HepG2 (cell line): ENCODE measurements around the gene UACA. TPM values are rescaled to one million over a fixed set of nuclear protein-coding genes. Genes with fewer than 3 reads are reported as not detected.

Experiments
- ATAC-seq: fragments of 200-7000 bp; cut with Tn5 transposase; 3 replicates; pipeline ENCODE4 v1.9.1; 2020; ENCODE audit warnings: mild to moderate bottlenecking, moderate library complexity
- BruUV-seq: library from RNA; stranded (reverse); fragments of 400-500 nt; replicated peaks from 2 replicates; lab custom pipeline; 2021; lab: Mats Ljungman, UMichigan
- CTCF ChIA-PET: fragments of 300-600 bp; formaldehyde crosslinking; extraction: SDS; loops from one replicate; lab custom pipeline; 2021; ENCODE audit warnings: low total read pairs, inconsistent platforms, low intra/inter-chr PET ratio; lab: Yijun Ruan, JAX
- POLR2A ChIA-PET: fragments of 350-600 bp; sonication (Branson Sonifier 250); formaldehyde crosslinking; loops from one replicate; lab custom pipeline; 2020; ENCODE audit warnings: antibody characterized with exemption, inconsistent platforms; lab: Yijun Ruan, JAX
- DNase-seq: peaks from one replicate; pipeline ENCODE4 v3.0.0-alpha.2; 2015; ENCODE audit warnings: low spot score
- FAIRE-seq: peaks from 3 replicates; lab custom pipeline; 2011; peaks lifted over from hg19 to GRCh38; lab: Jason Lieb, UNC
- H2AFZ ChIP-seq: one replicate; pipeline ENCODE4 v1.6.1; 2011; ENCODE audit warnings: low read length, inconsistent platforms
- H3K27ac ChIP-seq: fragments of 300-600 bp; 3 replicates; pipeline ENCODE4 v1.8.0; 2011; ENCODE audit warnings: mixed run types, mild to moderate bottlenecking, mixed read lengths, low read length, inconsistent platforms; ENCODE audit not compliant: insufficient read depth; ENCODE audit errors: extremely low read length
- H3K27me3 ChIP-seq, 2 experiments: fragments of 200-600 bp in 1 of 2; 2 replicates in 1 of 2; 3 replicates in 1 of 2; pipeline versions ENCODE4 v1.6.0 to v1.8.0; 2011; ENCODE audit warnings: low read length in 2 of 2, mild to moderate bottlenecking in 2 of 2, moderate library complexity in 2 of 2, inconsistent platforms in 1 of 2; ENCODE audit not compliant: insufficient read depth in 2 of 2, control insufficient read depth in 1 of 2
- H3K36me3 ChIP-seq, 2 experiments: fragments of 200-600 bp in 1 of 2; replicated peaks in 1 of 2; 2 replicates in 1 of 2; 3 replicates in 1 of 2; pipeline versions ENCODE4 v1.5.1 to v1.8.0; 2011; ENCODE audit warnings: low read length in 2 of 2, inconsistent platforms in 1 of 2; ENCODE audit not compliant: insufficient read depth in 2 of 2, control insufficient read depth in 1 of 2
- H3K4me1 ChIP-seq: 2 replicates; pipeline ENCODE4 v1.5.1; 2012; ENCODE audit warnings: low read length, inconsistent platforms; ENCODE audit not compliant: insufficient read depth
- H3K4me2 ChIP-seq: 2 replicates; pipeline ENCODE4 v1.6.0; 2011; ENCODE audit warnings: low read depth, low read length, inconsistent platforms
- H3K4me3 ChIP-seq, 3 experiments: fragments of 200-600 bp in 1 of 3; sonication (generic), shearing (Covaris generic) in 1 of 3; replicated peaks in 1 of 3; 2 replicates each; pipeline ENCODE4 v1.5.1; 2011 to 2016; ENCODE audit warnings: low read length in 3 of 3, inconsistent platforms in 2 of 3, low read depth in 2 of 3, mild to moderate bottlenecking in 2 of 3, control low read depth in 1 of 3, mixed read lengths in 1 of 3; ENCODE audit not compliant: insufficient read depth in 1 of 3
- H3K79me2 ChIP-seq: one replicate; pipeline ENCODE4 v1.6.1; 2011; ENCODE audit warnings: low read length, inconsistent platforms; ENCODE audit not compliant: insufficient read depth
- H3K9ac ChIP-seq: 2 replicates; pipeline ENCODE4 v1.6.0; 2011; ENCODE audit warnings: mild to moderate bottlenecking, low read depth, low read length, inconsistent platforms; ENCODE audit not compliant: insufficient read depth
- H3K9me3 ChIP-seq: 2 replicates; pipeline ENCODE4 v1.5.1; 2012; ENCODE audit warnings: mild to moderate bottlenecking, low read length
- H4K20me1 ChIP-seq: 2 replicates; pipeline ENCODE4 v1.6.0; 2011; ENCODE audit warnings: inconsistent platforms, mild to moderate bottlenecking, low read length, moderate library complexity; ENCODE audit not compliant: insufficient read depth
- ATRX ChIP-seq: sonication (generic); formaldehyde crosslinking; IDR thresholded peaks from 2 replicates; pipeline ENCODE4 v1.4.0; 2020; ENCODE audit warnings: missing genetic modification reagents, borderline replicate concordance
- FIP1L1 ChIP-seq: fragments of 200-400 bp; formaldehyde crosslinking; IDR thresholded peaks from 2 replicates; pipeline ENCODE4 v1.6.1; 2018; ENCODE audit warnings: low read depth, mild to moderate bottlenecking, low read length, moderate library complexity, borderline replicate concordance; ENCODE audit not compliant: insufficient read depth
- GATAD2A ChIP-seq: IDR thresholded peaks from 2 replicates; pipeline ENCODE4 v1.6.1; 2016
- MAFG ChIP-seq: sonication (generic); formaldehyde crosslinking; IDR thresholded peaks from 2 replicates; pipeline ENCODE4 v1.5.1; 2020; ENCODE audit warnings: mild to moderate bottlenecking, missing genetic modification reagents
- NAIF1 ChIP-seq: sonication (generic); formaldehyde crosslinking; IDR thresholded peaks from 2 replicates; pipeline ENCODE4 v1.5.0; 2020; ENCODE audit warnings: mild to moderate bottlenecking, missing genetic modification reagents, borderline replicate concordance
- SRSF9 ChIP-seq: fragments of 200-400 bp; formaldehyde crosslinking; IDR thresholded peaks from 2 replicates; pipeline ENCODE4 v1.6.1; 2018; ENCODE audit warnings: borderline replicate concordance, mild to moderate bottlenecking, low read depth, low read length; ENCODE audit not compliant: insufficient read depth, poor library complexity, severe bottlenecking
- THYN1 ChIP-seq: sonication (generic); formaldehyde crosslinking; IDR thresholded peaks from 2 replicates; pipeline ENCODE4 v1.8.1; 2023; ENCODE audit warnings: low read depth, mild to moderate bottlenecking, moderate library complexity, missing genetic modification reagents, borderline replicate concordance
- ZBED4 ChIP-seq: sonication (generic); formaldehyde crosslinking; IDR thresholded peaks from 2 replicates; pipeline ENCODE4 v1.4.0; 2020; ENCODE audit warnings: missing genetic modification reagents, borderline replicate concordance
- ZNF503 ChIP-seq: sonication (generic); formaldehyde crosslinking; IDR thresholded peaks from 2 replicates; pipeline ENCODE4 v1.4.0; 2020; ENCODE audit warnings: missing genetic modification reagents
- ZNF570 ChIP-seq: sonication (generic); formaldehyde crosslinking; IDR thresholded peaks from 2 replicates; pipeline ENCODE4 v1.4.0; 2020; ENCODE audit warnings: mild to moderate bottlenecking, missing genetic modification reagents, borderline replicate concordance
- ZNF577 ChIP-seq: sonication (generic); formaldehyde crosslinking; IDR thresholded peaks from 2 replicates; pipeline ENCODE4 v1.4.0; 2020; ENCODE audit warnings: mild to moderate bottlenecking, low read depth, missing genetic modification reagents, borderline replicate concordance
- ZNF772 ChIP-seq: sonication (generic); formaldehyde crosslinking; IDR thresholded peaks from 2 replicates; pipeline ENCODE4 v1.5.0; 2020; ENCODE audit warnings: mild to moderate bottlenecking, missing genetic modification reagents
- ZSCAN22 ChIP-seq: sonication (generic); formaldehyde crosslinking; IDR thresholded peaks from 2 replicates; pipeline ENCODE4 v1.4.0; 2020; ENCODE audit warnings: mild to moderate bottlenecking, missing genetic modification reagents
- WGBS: methylation state at CpG from one replicate; pipeline ENCODE4 v1.1.6; 2017; ENCODE audit warnings: low lambda C conversion rate; 5-methylcytosine and 5-hydroxymethylcytosine counted together
- in situ Hi-C: cut with HindIII; loops from 2 replicates; pipeline ENCODE4 v1.10.0; 2017; ENCODE audit warnings: low pct_unique_long_range_greater_than_20kb; ENCODE audit not compliant: extremely low pct_ligation_motif_present
- intact Hi-C: fragments of 100-400 bp; cut with micrococcal nuclease; formaldehyde crosslinking; loops from one replicate; pipeline ENCODE4 v1.10.0; 2022; ENCODE audit not compliant: unreplicated experiment
- polyA plus RNA-seq, 8 experiments: library from polyadenylated mRNA; depleted of rRNA in 3 of 8; stranded (reverse) in 7 of 8; unstranded in 1 of 8; fragments of >200 nt; fragmentation: Illumina TruSeq in 4 of 8; extraction: Trizol in 4 of 8; gene quantifications; 2 replicates each; pipeline versions ENCODE4 v1.2.1 to v1.2.3, GENCODE V29; 2011 to 2016; ENCODE audit warnings: low read depth in 4 of 8, missing spikeins in 1 of 8, mixed read lengths in 1 of 8; ENCODE audit not compliant: insufficient read depth in 1 of 8
- total RNA-seq, 5 experiments: library from RNA; depleted of rRNA; stranded (reverse); fragments of >200 nt; fragmentation: Illumina TruSeq; extraction: Trizol; gene quantifications; 2 replicates each; pipeline ENCODE4 v1.2.3, GENCODE V29; 2016; ENCODE audit warnings: low read depth in 1 of 5

Gene UACA
- total and polyA plus RNA-seq, 2 of the 13 experiments (the other 11 are each of a cell fraction or from before 2014, with no cell fraction given), result 17.8 to 39.2 TPM

GRCh38 chr15:70652341-70652740 is 111.0 kb downstream of the UACA start:
- no peaks in the 10 kb centered on the region for H3K27me3 ChIP-seq
- TF ChIP-seq GATAD2A (no peak), NAIF1 (CRISPR knock-in tag) (no peak), ZBED4 (no peak), ZNF772 (CRISPR knock-in tag) (no peak), FIP1L1 (no peak), SRSF9 (no peak), ATRX (CRISPR knock-in tag) (no peak), ZNF503 (CRISPR knock-in tag) (no peak), THYN1 (CRISPR knock-in tag) (no peak), ZNF570 (CRISPR knock-in tag) (no peak), ZSCAN22 (no peak), ZNF577 (no peak), MAFG (CRISPR knock-in tag) (no peak)
- ChIA-PET CTCF (no interaction called here), POLR2A (no interaction called here)
- H3K4me3 ChIP-seq, result no peak overlapping the region
- DNase-seq (no peak), ATAC-seq (no peak), FAIRE-seq (no peak)
- no peaks in the 10 kb centered on the region for H3K9me3 ChIP-seq
- H2AFZ ChIP-seq, result no peak overlapping the region
- intact Hi-C loops (no loop called here), in situ Hi-C loops (no loop called here)
- H3K36me3 ChIP-seq, result peaks cover 0 to under 1% of the 10 kb centered on the region in 2 experiments; a peak in 2 of 5 replicates
- no peaks in the 10 kb centered on the region for H3K79me2 ChIP-seq
- H3K9ac ChIP-seq, result no peak overlapping the region
- H3K27ac ChIP-seq, result no peak overlapping the region
- 96% methylated on average over 2 of the region's 2 CpGs for WGBS
- peaks cover 19% of the 10 kb centered on the region for H3K4me1 ChIP-seq
- H4K20me1 ChIP-seq, result no peaks in the 10 kb centered on the region
- BruUV-seq, result no TSS peak
- H3K4me2 ChIP-seq, result no peak overlapping the region
